Cardiac fibroblast (primary cell): ENCODE measurements around the gene ATP2C2.

Source experiments
- DNase-seq, 2 donors: peaks; one replicate each; pipeline versions ENCODE4 v3.0.0 to v3.0.0-alpha.2; 2010; ENCODE audit warnings: low read depth in 2 of 2
- H3K4me3 ChIP-seq, 2 donors: replicated peaks in 1 of 2; 1 replicate in 1 of 2; 2 replicates in 1 of 2; pipeline ENCODE4 v1.5.1; 2011; ENCODE audit warnings: low read depth in 2 of 2, low read length in 2 of 2, mild to moderate bottlenecking in 2 of 2, moderate library complexity in 1 of 2
- TF ChIP-seq, protein P1 (sequence below): IDR thresholded peaks from one replicate; pipeline ENCODE4 v1.5.1; 2011; ENCODE audit warnings: low read depth, mild to moderate bottlenecking, low read length, inconsistent platforms

ATP2C2 gene

DNA sequence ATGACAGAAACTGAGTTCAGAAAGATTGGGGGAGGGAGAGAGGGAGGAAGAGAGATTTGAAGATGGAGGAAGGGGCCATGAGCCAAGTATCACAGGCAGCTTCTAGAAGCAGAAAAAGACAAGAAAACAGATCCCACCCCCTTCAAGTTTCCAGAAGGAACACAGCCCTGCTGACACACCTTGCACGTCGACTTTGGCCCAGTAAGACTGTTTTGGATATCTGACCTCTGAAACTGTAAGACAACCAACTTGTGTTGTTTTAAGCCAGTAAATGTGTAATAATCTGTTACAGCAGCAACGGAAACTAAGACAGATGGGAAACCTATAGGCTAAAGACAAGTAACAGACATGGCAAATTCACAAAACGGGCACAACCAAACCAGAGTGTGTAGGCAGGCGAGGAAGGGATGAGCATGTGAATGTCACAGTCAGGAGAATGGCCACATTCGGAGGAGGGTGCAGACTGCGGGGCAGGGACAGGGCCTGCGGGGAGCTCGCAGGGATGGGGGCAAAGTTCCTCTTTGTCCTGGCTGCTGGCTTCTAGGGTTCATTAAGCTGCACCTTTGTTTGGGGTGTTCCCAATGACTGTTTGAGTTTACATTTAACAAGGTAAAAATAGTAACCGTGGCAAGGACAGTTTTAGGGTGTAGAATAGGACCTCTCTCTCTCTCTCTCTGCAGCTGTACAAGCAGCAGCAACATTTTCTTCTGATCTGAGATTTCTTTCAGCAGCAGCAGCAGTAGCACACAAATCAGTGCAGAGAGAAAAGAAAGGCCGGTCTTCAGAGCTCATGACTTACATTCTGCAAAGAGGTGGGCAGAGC is 18.3 kb upstream of the ATP2C2 start:
- DNase-seq, result no peak
- H3K4me3 ChIP-seq, result no peak overlapping the region
- TF ChIP-seq, protein P1, sequence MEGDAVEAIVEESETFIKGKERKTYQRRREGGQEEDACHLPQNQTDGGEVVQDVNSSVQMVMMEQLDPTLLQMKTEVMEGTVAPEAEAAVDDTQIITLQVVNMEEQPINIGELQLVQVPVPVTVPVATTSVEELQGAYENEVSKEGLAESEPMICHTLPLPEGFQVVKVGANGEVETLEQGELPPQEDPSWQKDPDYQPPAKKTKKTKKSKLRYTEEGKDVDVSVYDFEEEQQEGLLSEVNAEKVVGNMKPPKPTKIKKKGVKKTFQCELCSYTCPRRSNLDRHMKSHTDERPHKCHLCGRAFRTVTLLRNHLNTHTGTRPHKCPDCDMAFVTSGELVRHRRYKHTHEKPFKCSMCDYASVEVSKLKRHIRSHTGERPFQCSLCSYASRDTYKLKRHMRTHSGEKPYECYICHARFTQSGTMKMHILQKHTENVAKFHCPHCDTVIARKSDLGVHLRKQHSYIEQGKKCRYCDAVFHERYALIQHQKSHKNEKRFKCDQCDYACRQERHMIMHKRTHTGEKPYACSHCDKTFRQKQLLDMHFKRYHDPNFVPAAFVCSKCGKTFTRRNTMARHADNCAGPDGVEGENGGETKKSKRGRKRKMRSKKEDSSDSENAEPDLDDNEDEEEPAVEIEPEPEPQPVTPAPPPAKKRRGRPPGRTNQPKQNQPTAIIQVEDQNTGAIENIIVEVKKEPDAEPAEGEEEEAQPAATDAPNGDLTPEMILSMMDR, result no peak

DNA sequence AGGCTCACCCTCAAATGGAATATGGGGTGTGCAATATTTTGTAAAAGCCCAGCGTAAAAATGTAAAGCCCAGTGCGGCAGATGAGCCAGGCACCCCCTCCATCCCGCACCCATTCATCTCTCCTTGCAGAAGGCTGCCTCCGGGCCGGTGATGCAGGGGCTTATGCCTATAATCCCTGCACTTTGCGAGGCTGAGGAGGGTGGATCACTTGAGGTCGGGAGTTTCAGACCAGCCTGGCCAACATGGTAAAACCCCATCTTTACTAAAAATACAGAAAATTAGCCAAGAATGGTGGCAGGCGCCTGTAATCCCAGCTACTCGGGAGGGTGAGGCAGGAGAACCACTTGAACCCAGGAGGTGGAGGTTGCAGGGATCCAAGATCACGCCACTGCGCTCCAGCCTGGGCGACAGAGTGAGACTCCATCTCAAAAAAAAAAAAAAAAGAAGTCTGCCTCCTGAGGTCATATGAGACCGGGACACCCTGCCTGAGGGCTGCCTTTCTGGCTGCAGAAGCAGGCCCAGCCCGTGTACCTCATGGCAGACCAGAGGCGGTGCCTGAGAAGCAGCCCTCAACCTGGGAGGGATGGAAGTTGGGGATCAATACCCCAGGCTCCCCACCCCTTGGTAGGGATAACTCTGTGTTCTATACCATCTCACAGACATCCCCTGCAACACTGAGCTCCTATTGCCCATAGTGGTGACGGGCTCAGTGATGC is 17.5 kb upstream of the ATP2C2 start:
- no peak overlapping the region for H3K4me3 ChIP-seq
- TF ChIP-seq, protein P1, result no peak
- DNase-seq, result no peak

DNA sequence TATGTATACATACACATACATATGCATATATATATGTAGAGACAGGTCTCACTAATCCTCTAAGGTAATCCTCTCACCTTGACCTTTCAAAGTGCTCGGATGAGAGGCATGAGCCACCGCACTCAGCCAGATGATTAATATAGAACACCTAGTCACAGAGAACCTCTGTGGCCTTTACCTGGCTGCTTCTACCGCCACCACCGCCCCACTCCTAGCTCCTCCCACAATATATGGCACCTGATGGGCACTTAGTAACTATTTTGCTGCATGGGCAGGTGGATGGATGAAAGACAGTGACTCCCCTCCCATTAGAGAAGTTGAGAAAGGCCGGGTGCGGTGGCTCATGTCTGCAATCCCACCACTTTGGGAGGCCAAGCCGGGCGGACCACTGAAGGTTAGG is 16.7 kb upstream of the ATP2C2 start:
- DNase-seq, result no peak
- no peak overlapping the region for H3K4me3 ChIP-seq
- TF ChIP-seq, protein P1, result no peak

DNA sequence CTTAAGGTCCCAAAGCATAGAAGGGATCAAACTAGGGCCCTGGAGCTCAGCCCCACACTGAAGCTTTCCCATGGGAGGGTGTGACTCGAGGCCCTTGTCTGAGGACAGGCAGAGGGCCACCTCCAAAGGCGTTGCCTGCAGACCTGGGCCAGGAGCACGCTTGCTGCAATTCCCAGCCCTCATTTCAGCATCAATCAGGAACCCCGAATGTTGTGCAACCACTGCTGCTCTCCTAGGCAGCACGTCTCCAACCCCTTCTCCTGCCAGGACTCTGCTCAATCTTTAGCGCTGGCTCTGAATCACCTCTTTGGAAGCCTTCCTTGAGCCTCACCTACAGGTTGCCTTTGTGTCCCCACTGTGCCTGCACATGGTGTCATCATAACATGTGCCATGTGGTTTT is 14.0 kb upstream of the ATP2C2 start:
- TF ChIP-seq, protein P1, result no peak
- no peak overlapping the region for H3K4me3 ChIP-seq
- DNase-seq, result no peak

DNA sequence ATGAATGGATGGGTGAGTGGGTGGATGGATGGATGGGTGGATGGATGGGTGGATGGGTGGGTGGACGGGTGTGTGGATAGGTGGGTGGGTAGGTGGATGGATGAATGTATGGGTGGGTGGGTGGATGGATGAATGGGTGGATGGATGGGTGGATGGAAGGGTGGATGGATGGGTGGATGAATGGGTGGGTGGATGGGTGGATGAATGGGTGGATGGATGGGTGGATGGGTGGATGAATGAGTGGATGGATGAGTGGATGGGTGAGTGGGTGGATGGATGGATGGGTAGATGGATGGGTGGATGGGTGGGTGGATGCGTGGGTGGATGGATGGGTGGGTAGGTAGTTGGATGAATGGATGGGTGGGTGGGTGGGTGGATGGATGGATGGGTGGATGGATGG is 13.2 kb upstream of the ATP2C2 start:
- TF ChIP-seq, protein P1, result no peak
- no peak for DNase-seq
- no peak overlapping the region for H3K4me3 ChIP-seq

DNA sequence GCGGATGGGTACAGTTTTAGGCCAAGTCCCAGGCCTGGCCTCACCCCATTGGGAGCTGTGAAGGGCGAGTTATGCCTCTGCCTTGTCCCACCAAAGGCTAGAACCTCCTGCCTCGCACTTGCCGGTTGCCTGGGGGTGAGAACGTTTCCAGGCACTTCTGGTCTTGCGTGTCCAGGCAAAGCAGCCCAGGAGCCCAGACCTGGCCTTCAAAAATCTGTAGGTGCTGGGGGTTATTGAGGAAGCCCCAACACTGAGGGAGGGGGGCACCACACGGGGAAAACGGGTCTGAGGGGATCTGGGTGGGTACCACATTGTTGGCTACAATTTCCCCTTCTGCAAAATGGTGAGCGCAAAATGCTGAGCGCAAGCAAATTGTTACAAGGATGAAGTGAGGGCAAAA is 12.2 kb upstream of the ATP2C2 start:
- no peak overlapping the region for H3K4me3 ChIP-seq
- TF ChIP-seq, protein P1, result no peak
- no peak for DNase-seq
